ENCODE data around the gene EEFSEC.

DNA sequence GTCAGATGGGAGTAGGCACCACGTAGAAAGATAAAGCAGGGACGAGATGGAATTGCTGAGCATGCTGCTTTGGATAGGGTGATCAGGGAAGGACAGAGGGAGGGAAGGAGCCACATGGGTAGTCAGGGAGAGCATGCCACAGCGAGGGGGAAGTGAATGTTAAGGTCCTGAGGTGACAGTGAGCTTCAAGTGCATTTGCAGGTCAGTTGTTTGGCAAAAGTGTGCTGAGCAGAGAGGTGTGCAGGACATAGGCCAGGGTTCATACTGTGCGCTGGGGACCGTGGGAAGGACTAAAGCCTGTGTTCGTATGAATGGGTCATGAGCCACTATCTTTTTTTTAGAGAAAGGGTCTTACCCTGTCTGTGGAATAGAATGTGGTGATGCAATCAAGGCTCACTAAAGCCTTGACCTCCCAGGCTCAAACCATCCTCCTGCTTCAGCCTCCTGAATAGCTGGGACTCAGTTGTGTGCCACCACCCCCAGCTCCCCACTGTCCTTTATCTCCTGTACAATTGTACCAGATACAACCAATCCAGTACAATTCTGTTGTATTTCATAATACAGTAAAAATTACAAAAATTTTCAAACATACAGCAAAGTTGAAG lies 205.9 kb downstream of the EEFSEC start:
- TF ChIP-seq, protein P1, sequence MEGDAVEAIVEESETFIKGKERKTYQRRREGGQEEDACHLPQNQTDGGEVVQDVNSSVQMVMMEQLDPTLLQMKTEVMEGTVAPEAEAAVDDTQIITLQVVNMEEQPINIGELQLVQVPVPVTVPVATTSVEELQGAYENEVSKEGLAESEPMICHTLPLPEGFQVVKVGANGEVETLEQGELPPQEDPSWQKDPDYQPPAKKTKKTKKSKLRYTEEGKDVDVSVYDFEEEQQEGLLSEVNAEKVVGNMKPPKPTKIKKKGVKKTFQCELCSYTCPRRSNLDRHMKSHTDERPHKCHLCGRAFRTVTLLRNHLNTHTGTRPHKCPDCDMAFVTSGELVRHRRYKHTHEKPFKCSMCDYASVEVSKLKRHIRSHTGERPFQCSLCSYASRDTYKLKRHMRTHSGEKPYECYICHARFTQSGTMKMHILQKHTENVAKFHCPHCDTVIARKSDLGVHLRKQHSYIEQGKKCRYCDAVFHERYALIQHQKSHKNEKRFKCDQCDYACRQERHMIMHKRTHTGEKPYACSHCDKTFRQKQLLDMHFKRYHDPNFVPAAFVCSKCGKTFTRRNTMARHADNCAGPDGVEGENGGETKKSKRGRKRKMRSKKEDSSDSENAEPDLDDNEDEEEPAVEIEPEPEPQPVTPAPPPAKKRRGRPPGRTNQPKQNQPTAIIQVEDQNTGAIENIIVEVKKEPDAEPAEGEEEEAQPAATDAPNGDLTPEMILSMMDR (IDR thresholded peaks at IDR 0.05; ENCODE audit: poor library complexity, severe bottlenecking), result no peak
- TF ChIP-seq POLR2AphosphoS5 (IDR thresholded peaks at IDR 0.05), result no peak

Data from neural cell (in vitro differentiated cells).